ENCODE results near the gene ACO1. TPM values are rescaled to one million over a fixed set of nuclear protein-coding genes. Genes with fewer than 3 reads are reported as not detected.

Gene ACO1
- total and polyA plus RNA-seq, 9 donors, result 23.7 to 27.1 (median 24.8) TPM

GRCh38 chr9:32378993-32379729, 5.3 kb upstream of the ACO1 start:
- DNase-seq, result peak; percentile 89
- no CpG with 5 or more reads among the region's 5 CpGs for WGBS (ENCODE audit: insufficient coverage)
- no peak overlapping the region for H3K4me3 ChIP-seq (ENCODE audit: low read length)
- H3K4me1 ChIP-seq (ENCODE audit: control insufficient read depth, insufficient read depth, low read length), result peaks cover 5% of the 10 kb centered on the region
- no peaks in the 10 kb centered on the region for H3K36me3 ChIP-seq (ENCODE audit: control insufficient read depth, insufficient read depth, low read length)
- no peaks in the 10 kb centered on the region for H3K9me3 ChIP-seq (replicated peaks; ENCODE audit: control insufficient read depth, low read depth, low read length)
- H3K27ac ChIP-seq (ENCODE audit: low read length), result no peak overlapping the region
- peaks cover 20% of the 10 kb centered on the region for H3K27me3 ChIP-seq (ENCODE audit: control insufficient read depth, insufficient read depth, low read length)

GRCh38 chr9:32380944-32381343, 3.5 kb upstream of the ACO1 start:
- 86% methylated on average over 1 of the region's 3 CpGs for WGBS (ENCODE audit: insufficient coverage)

GRCh38 chr9:32382565-32383320, 1.7 kb upstream of the ACO1 start:
- no peak overlapping the region for H3K4me3 ChIP-seq (ENCODE audit: low read length)
- DNase-seq, result no peak
- WGBS (ENCODE audit: insufficient coverage), result 59% methylated on average over 14 of the region's 14 CpGs

More at GRCh38 chr9:32380944-32381343, 3.5 kb upstream of the ACO1 start:
- Histone ChIP-seq H3K9me3 (replicated peaks; ENCODE audit: control insufficient read depth, low read depth, low read length) (no peaks in the 10 kb centered on the region), H3K27ac (ENCODE audit: low read length) (no peak overlapping the region), H3K36me3 (ENCODE audit: control insufficient read depth, insufficient read depth, low read length) (no peaks in the 10 kb centered on the region), H3K4me1 (ENCODE audit: control insufficient read depth, insufficient read depth, low read length) (peaks cover 14% of the 10 kb centered on the region), H3K4me3 (ENCODE audit: low read length) (no peak overlapping the region), H3K27me3 (ENCODE audit: control insufficient read depth, insufficient read depth, low read length) (peaks cover 20% of the 10 kb centered on the region)
- no peak for DNase-seq

GRCh38 chr9:32384002-32384363, 460 bp upstream of the ACO1 start:
- Histone ChIP-seq H3K4me1 (ENCODE audit: control insufficient read depth, insufficient read depth, low read length) (peaks cover 17% of the 10 kb centered on the region), H3K27ac (ENCODE audit: low read length) (peak overlapping the region; percentile 86), H3K27me3 (ENCODE audit: control insufficient read depth, insufficient read depth, low read length) (peaks cover 20% of the 10 kb centered on the region), H3K9me3 (replicated peaks; ENCODE audit: control insufficient read depth, low read depth, low read length) (no peaks in the 10 kb centered on the region), H3K36me3 (ENCODE audit: control insufficient read depth, insufficient read depth, low read length) (peaks cover 5% of the 10 kb centered on the region), H3K4me3 (ENCODE audit: low read length) (peak overlapping the region; percentile 92)
- DNase-seq, result no peak
- 0% methylated on average over 2 of the region's 13 CpGs for WGBS (ENCODE audit: insufficient coverage)

More at GRCh38 chr9:32382565-32383320, 1.7 kb upstream of the ACO1 start:
- H3K9me3 ChIP-seq (replicated peaks; ENCODE audit: control insufficient read depth, low read depth, low read length), result no peaks in the 10 kb centered on the region
- peaks cover 20% of the 10 kb centered on the region for H3K27me3 ChIP-seq (ENCODE audit: control insufficient read depth, insufficient read depth, low read length)
- H3K27ac ChIP-seq (ENCODE audit: low read length), result no peak overlapping the region
- H3K4me1 ChIP-seq (ENCODE audit: control insufficient read depth, insufficient read depth, low read length), result peaks cover 17% of the 10 kb centered on the region
- H3K36me3 ChIP-seq (ENCODE audit: control insufficient read depth, insufficient read depth, low read length), result peaks cover 5% of the 10 kb centered on the region

DNA sequence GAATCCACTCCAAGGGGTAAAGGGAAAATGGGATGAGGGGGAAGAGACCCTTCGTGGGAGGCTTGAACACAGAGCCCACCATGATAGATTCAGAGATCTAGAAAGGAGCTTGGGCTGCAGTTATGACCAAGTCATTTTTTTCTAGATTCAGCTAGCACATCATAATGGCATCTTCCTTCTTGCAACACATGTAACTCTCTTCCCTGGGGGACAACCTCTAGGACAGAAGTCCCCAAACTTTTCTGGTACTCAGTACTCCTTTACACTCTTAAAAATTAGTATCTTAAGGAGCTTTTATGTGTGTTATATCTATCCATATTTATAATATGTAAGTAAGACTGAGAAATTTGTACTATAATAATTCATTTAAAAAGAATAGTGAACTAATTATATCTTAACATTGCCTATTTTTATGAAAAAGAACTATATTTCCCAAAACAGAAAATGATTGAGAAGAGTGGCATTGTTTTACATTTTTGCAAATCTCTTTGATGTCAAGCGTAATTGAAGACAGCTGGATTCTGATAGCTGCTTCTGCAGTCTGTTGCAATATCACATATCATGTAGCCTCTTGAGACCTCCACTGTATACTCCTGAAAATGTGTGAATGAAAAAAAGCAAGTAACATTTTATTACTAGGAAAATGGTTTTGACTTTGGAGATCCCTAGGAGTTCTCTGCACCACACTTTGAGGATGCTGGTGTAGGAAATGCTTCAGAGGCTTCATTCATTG, 875 bp downstream of the ACO1 start:
- DNase-seq, result no peak
- H3K27ac ChIP-seq (ENCODE audit: low read length), result peak overlapping the region; percentile 94
- H3K36me3 ChIP-seq (ENCODE audit: control insufficient read depth, insufficient read depth, low read length), result peaks cover 5% of the 10 kb centered on the region
- peaks cover 17% of the 10 kb centered on the region for H3K4me1 ChIP-seq (ENCODE audit: control insufficient read depth, insufficient read depth, low read length)
- 0% methylated on average over 1 of the region's 2 CpGs for WGBS (ENCODE audit: insufficient coverage)
- H3K9me3 ChIP-seq (replicated peaks; ENCODE audit: control insufficient read depth, low read depth, low read length), result no peaks in the 10 kb centered on the region
- peaks cover 20% of the 10 kb centered on the region for H3K27me3 ChIP-seq (ENCODE audit: control insufficient read depth, insufficient read depth, low read length)
- H3K4me3 ChIP-seq (ENCODE audit: low read length), result peak overlapping the region; percentile 92

DNA sequence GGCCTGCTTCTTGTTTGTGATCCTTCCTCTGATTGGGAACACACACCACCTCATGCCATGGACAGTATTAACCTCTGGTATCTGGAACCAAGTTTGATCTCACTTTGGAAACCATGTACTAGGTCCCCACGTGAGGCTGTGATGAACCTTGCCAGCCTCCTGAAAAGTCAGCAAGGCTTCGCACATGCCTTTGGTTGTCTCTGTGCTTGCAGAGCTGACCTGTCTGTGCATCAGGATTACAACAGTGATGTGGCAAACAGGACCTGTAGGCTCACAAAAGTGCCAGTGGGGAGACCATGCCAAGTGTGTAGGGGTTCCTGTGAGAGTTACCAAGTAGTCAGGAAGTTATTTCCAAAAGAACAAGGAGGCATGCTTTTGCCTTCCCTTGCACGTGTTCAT, 1.4 kb downstream of the ACO1 start:
- no peak overlapping the region for H3K27ac ChIP-seq (ENCODE audit: low read length)
- no peak for DNase-seq
- WGBS (ENCODE audit: insufficient coverage), result 77% methylated on average over 3 of the region's 3 CpGs
- H3K4me1 ChIP-seq (ENCODE audit: control insufficient read depth, insufficient read depth, low read length), result peaks cover 17% of the 10 kb centered on the region
- H3K4me3 ChIP-seq (ENCODE audit: low read length), result no peak overlapping the region
- H3K27me3 ChIP-seq (ENCODE audit: control insufficient read depth, insufficient read depth, low read length), result peaks cover 19% of the 10 kb centered on the region
- H3K9me3 ChIP-seq (replicated peaks; ENCODE audit: control insufficient read depth, low read depth, low read length), result no peaks in the 10 kb centered on the region
- H3K36me3 ChIP-seq (ENCODE audit: control insufficient read depth, insufficient read depth, low read length), result peaks cover 5% of the 10 kb centered on the region

- H3K27ac ChIP-seq (ENCODE audit: low read length), result no peak overlapping the region
- no CpG with 5 or more reads among the region's 1 CpG for WGBS (ENCODE audit: insufficient coverage)
- peaks cover 5% of the 10 kb centered on the region for H3K36me3 ChIP-seq (ENCODE audit: control insufficient read depth, insufficient read depth, low read length)
- no peak overlapping the region for H3K4me3 ChIP-seq (ENCODE audit: low read length)
- no peaks in the 10 kb centered on the region for H3K9me3 ChIP-seq (replicated peaks; ENCODE audit: control insufficient read depth, low read depth, low read length)
- DNase-seq, result no peak
- H3K27me3 ChIP-seq (ENCODE audit: control insufficient read depth, insufficient read depth, low read length), result peaks cover 9% of the 10 kb centered on the region
- H3K4me1 ChIP-seq (ENCODE audit: control insufficient read depth, insufficient read depth, low read length), result peaks cover 17% of the 10 kb centered on the region
Observed at GRCh38 chr9:32387256-32387655, 2.8 kb downstream of the ACO1 start.

DNA sequence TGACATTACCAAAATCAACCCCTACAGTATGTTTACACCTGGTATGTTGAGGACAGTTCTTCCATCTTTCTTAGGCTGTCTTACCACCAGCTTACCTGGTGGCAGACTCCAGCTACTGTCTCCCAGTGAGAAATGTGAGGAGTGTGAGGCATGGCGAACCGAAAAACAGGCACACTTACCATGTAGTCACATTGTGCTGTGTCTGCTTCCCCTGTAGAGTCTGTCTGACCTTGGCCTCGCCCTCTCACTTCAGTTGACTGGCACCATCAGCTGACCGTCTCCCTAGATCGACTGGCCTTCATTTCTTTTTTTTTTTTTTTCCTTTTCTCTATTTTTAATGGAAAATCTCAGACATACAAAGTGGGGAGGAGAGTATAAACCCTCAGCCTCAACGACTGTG, 4.9 kb downstream of the ACO1 start:
- Histone ChIP-seq H3K4me1 (ENCODE audit: control insufficient read depth, insufficient read depth, low read length) (peaks cover 11% of the 10 kb centered on the region), H3K4me3 (ENCODE audit: low read length) (no peak overlapping the region), H3K27me3 (ENCODE audit: control insufficient read depth, insufficient read depth, low read length) (no peaks in the 10 kb centered on the region), H3K9me3 (replicated peaks; ENCODE audit: control insufficient read depth, low read depth, low read length) (no peaks in the 10 kb centered on the region), H3K36me3 (ENCODE audit: control insufficient read depth, insufficient read depth, low read length) (peaks cover 5% of the 10 kb centered on the region), H3K27ac (ENCODE audit: low read length) (no peak overlapping the region)
- no peak for DNase-seq
- WGBS (ENCODE audit: insufficient coverage), result 100% methylated on average over 1 of the region's 6 CpGs

GRCh38 chr9:32393911-32394310, 9.5 kb downstream of the ACO1 start:
- no peak for DNase-seq
- Histone ChIP-seq H3K27me3 (ENCODE audit: control insufficient read depth, insufficient read depth, low read length) (no peaks in the 10 kb centered on the region), H3K9me3 (replicated peaks; ENCODE audit: control insufficient read depth, low read depth, low read length) (no peaks in the 10 kb centered on the region), H3K4me1 (ENCODE audit: control insufficient read depth, insufficient read depth, low read length) (peaks cover 2% of the 10 kb centered on the region), H3K4me3 (ENCODE audit: low read length) (no peak overlapping the region), H3K27ac (ENCODE audit: low read length) (no peak overlapping the region), H3K36me3 (ENCODE audit: control insufficient read depth, insufficient read depth, low read length) (no peaks in the 10 kb centered on the region)
- WGBS (ENCODE audit: insufficient coverage), result 100% methylated on average over 1 of the region's 2 CpGs
